ENCODE data around the gene STMN3. TPM values are rescaled to one million over a fixed set of nuclear protein-coding genes. Genes with fewer than 3 reads are reported as not detected.

Gene STMN3
- total and polyA plus RNA-seq, 2 donors: 17.7 to 44.7 TPM

- 80% methylated on average over 31 of the region's 31 CpGs for WGBS
Measured at GRCh38 chr20:63688228-63689045, 35.2 kb upstream of the STMN3 start.

DNA sequence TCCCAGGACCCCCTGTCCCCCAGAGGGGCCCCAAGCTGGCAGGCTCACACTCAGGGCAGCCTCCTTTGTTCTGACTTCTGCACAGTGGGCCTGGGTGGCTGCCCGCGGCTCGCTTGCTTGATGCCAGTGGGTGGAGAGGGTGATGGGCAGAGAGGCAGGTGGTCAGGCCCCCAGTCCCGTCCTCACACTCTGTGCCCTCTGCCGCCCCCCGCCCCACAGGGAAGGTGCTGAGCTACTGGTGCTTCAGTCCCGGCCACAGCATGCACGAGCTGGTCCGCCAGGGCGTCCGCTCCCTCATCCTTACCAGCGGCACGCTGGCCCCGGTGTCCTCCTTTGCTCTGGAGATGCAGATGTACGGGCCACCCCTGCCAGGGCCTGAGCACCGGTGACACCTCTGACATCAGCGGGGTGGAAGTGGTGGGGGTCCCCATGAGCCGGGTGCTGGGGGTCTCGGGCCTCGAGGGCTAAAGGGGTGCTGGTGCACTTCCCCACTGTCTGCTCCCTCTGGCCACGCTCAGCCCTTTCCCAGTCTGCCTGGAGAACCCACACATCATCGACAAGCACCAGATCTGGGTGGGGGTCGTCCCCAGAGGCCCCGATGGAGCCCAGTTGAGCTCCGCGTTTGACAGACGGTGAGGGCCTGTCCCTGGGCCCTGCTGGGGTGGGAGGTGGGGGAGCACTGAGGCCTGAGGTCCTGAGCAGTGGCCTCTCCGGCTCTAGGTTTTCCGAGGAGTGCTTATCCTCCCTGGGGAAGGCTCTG, 34.4 kb upstream of the STMN3 start:
- Histone ChIP-seq H3K27ac (ENCODE audit: low read depth) (no peak overlapping the region), H3K4me1 (ENCODE audit: insufficient read depth) (no peaks in the 10 kb centered on the region), H3K4me3 (ENCODE audit: low read depth, low read length) (no peak overlapping the region), H3K36me3 (ENCODE audit: insufficient read depth) (no peaks in the 10 kb centered on the region)
- no peak for DNase-seq (ENCODE audit: extremely low spot score)
- WGBS: 88% methylated on average over 29 of the region's 29 CpGs

More at GRCh38 chr20:63688228-63689045, 35.2 kb upstream of the STMN3 start:
- no peak overlapping the region for H3K4me3 ChIP-seq (ENCODE audit: low read depth, low read length)
- DNase-seq (ENCODE audit: extremely low spot score): no peak
- no peaks in the 10 kb centered on the region for H3K4me1 ChIP-seq (ENCODE audit: insufficient read depth)
- no peaks in the 10 kb centered on the region for H3K36me3 ChIP-seq (ENCODE audit: insufficient read depth)
- no peak overlapping the region for H3K27ac ChIP-seq (ENCODE audit: low read depth)

- Histone ChIP-seq H3K4me3 (ENCODE audit: low read depth, low read length) (no peak overlapping the region), H3K36me3 (ENCODE audit: insufficient read depth) (no peaks in the 10 kb centered on the region), H3K4me1 (ENCODE audit: insufficient read depth) (no peaks in the 10 kb centered on the region), H3K27ac (ENCODE audit: low read depth) (peak overlapping the region; percentile 48)
- 40% methylated on average over 45 of the region's 45 CpGs for WGBS
- DNase-seq (ENCODE audit: extremely low spot score): no peak
Measured at GRCh38 chr20:63686492-63687321, 33.5 kb upstream of the STMN3 start.

- 87% methylated on average over 24 of the region's 24 CpGs for WGBS
- no peak overlapping the region for H3K4me3 ChIP-seq (ENCODE audit: low read depth, low read length)
- no peak for DNase-seq (ENCODE audit: extremely low spot score)
- H3K36me3 ChIP-seq (ENCODE audit: insufficient read depth): no peaks in the 10 kb centered on the region
- H3K4me1 ChIP-seq (ENCODE audit: insufficient read depth): no peaks in the 10 kb centered on the region
- peak overlapping the region; percentile 48 for H3K27ac ChIP-seq (ENCODE audit: low read depth)
Measured at GRCh38 chr20:63686094-63686491, 32.9 kb upstream of the STMN3 start.

DNA sequence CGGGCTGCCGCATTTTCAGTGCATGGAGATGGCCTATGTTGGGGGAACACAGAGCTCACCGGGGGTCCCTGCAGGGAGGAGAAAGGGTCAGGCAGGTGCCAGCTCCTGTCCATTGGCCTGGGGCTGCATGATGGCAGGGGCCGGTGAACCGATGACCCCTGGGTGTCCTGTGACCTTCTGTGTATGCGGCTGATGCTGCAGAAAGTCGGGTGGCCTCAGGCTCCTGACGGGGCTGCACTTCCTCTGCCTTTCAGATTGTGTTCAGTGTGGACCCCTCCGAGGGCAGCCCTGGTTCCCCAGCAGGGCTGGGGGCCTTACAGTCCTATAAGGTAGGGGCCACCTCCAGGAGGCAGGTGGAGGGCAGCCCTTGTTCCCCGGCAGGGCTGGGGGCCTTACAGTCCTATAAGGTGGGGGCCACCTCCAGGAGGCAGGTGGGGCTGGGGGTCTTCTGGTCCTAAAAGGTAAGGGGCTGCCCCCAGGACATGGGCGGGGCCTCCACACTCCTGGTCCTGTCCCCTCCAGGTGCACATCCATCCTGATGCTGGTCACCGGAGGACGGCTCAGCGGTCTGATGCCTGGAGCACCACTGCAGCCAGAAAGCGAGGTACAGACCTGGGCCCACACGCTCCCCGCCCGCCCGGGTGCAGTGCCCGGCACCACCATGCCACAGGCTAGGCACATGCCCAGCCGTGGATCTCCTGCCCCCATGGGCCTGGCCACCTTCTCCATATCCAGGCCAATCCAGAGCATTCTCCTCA, 32.2 kb upstream of the STMN3 start:
- WGBS: 89% methylated on average over 21 of the region's 21 CpGs
- Histone ChIP-seq H3K27ac (ENCODE audit: low read depth) (no peak overlapping the region), H3K36me3 (ENCODE audit: insufficient read depth) (no peaks in the 10 kb centered on the region), H3K4me3 (ENCODE audit: low read depth, low read length) (no peak overlapping the region), H3K4me1 (ENCODE audit: insufficient read depth) (no peaks in the 10 kb centered on the region)
- DNase-seq (ENCODE audit: extremely low spot score): no peak

DNA sequence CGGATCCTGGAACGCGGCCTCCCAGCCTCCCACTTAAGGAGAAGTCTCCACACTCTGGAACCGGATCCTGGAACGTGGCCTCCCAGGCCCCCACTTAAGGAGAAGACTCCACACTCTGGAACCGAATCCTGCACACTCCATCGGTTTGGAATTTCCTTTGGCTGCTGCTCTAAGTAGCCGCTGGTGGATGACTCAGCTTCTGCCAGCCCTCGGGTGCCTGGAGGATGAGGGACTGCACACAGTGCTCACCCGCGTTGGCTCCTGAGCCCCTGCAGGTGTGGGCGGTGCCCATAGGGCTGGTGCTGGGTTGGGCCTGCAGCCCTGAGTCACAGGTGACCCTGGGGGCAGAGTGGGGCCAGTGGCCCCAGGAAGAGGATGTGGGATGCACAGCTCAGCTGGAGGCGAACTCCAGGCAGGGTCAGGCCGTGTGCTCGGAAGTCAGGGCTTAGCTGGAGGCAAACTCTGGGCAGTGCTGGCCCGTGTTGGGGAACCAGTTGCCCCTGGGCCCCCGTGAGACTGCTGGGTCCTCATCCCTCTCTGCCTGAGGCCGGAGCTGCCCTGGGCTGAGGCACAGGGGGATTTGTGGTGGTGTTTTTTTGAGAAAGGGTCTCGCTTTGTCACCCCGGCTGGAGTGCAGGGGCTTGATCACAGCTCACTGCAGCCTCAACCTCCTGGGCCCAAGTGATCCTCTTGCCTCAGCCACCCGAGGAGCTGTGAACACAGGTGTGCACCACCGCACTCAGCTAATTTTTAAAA, 29.3 kb upstream of the STMN3 start:
- no peaks in the 10 kb centered on the region for H3K36me3 ChIP-seq (ENCODE audit: insufficient read depth)

DNA sequence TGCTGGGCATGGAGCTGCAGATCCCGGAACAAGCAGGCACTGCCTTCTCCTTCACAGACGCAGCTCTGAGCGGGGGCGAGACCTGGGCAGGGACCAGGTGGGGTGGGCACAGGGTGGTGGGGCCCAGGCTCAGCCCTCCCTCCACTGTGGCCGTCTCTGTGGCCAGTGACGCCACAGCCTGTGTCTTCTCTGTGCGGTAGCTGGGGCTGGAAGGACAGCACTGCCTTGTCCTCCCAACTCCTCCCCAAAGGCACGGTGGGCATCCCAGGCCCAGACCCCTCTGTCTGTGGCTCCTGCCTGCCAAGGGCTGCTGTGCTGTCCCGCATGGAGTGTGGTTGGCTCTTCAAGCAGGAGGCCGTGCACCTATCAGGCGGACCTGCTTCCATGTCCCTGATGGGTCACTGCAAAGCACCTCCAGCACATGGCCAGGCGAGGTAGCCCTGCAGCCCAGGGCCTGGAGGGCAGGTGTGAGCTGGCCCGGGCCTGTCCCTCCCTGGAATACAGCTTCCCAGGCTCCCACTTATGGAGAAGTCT, 28.5 kb upstream of the STMN3 start:
- 96% methylated on average over 13 of the region's 13 CpGs for WGBS
- Histone ChIP-seq H3K4me1 (ENCODE audit: insufficient read depth) (no peaks in the 10 kb centered on the region), H3K36me3 (ENCODE audit: insufficient read depth) (no peaks in the 10 kb centered on the region), H3K27ac (ENCODE audit: low read depth) (no peak overlapping the region), H3K4me3 (ENCODE audit: low read depth, low read length) (no peak overlapping the region)
- DNase-seq (ENCODE audit: extremely low spot score): no peak

More for the DNA sequence above, 29.3 kb upstream of the STMN3 start:
- Histone ChIP-seq H3K4me3 (ENCODE audit: low read depth, low read length) (no peak overlapping the region), H3K4me1 (ENCODE audit: insufficient read depth) (no peaks in the 10 kb centered on the region), H3K27ac (ENCODE audit: low read depth) (no peak overlapping the region)
- 57% methylated on average over 22 of the region's 22 CpGs for WGBS
- no peak for DNase-seq (ENCODE audit: extremely low spot score)

GRCh38 chr20:63680857-63681608, 27.8 kb upstream of the STMN3 start:
- H3K4me1 ChIP-seq (ENCODE audit: insufficient read depth): no peaks in the 10 kb centered on the region
- H3K4me3 ChIP-seq (ENCODE audit: low read depth, low read length): no peak overlapping the region
- DNase-seq (ENCODE audit: extremely low spot score): no peak
- 93% methylated on average over 23 of the region's 23 CpGs for WGBS
- H3K27ac ChIP-seq (ENCODE audit: low read depth): no peak overlapping the region
- H3K36me3 ChIP-seq (ENCODE audit: insufficient read depth): no peaks in the 10 kb centered on the region

DNA sequence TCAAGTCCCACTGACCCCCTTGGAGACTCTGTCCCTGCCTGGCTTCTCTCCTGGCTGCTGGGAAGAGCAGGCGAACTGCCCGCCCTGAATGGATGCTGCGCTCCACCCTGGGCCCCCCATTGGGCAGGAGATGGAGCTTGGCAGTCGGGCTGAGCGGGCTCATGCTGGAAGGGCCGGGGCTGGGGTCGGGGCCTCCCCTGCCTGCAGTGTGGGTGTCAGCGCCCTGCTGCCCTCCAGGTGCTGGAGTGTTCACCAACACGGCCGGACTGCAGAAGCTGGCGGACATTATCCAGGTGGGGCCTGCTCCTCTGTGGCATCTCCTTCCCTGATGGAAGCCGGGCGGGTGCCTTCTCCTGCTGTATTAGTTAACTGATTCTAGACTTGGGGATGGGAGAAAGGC, 27.2 kb upstream of the STMN3 start:
- Histone ChIP-seq H3K27ac (ENCODE audit: low read depth) (no peak overlapping the region), H3K4me1 (ENCODE audit: insufficient read depth) (no peaks in the 10 kb centered on the region), H3K4me3 (ENCODE audit: low read depth, low read length) (no peak overlapping the region), H3K36me3 (ENCODE audit: insufficient read depth) (no peaks in the 10 kb centered on the region)
- 93% methylated on average over 13 of the region's 13 CpGs for WGBS
- DNase-seq (ENCODE audit: extremely low spot score): no peak

DNA sequence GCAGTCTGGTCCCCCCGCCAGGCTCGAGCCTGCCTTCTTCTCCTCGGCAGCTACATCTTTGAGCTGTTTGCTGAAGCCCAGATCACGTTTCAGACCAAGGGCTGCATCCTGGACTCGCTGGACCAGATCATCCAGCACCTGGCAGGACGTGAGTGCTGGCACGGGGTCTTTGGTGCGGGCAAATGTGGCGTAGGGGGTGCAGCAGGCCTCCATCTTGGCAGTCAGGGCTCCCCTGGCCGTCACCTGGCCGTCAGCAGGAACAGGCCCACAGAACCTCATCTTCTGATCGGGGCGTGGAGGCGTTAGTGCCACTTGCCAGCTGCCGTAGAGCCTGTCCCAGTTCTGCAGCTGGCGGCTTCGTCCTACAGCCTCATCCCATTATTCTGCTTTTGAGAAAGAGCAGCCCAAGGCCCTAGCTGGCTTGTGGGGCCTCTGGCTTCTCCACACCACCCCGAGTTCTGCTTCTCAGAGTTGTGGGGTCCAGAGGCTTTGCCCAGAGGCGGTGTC, 26.6 kb upstream of the STMN3 start:
- DNase-seq (ENCODE audit: extremely low spot score): no peak
- no peak overlapping the region for H3K4me3 ChIP-seq (ENCODE audit: low read depth, low read length)
- no peak overlapping the region for H3K27ac ChIP-seq (ENCODE audit: low read depth)
- H3K4me1 ChIP-seq (ENCODE audit: insufficient read depth): no peaks in the 10 kb centered on the region
- WGBS: 94% methylated on average over 19 of the region's 19 CpGs
- no peaks in the 10 kb centered on the region for H3K36me3 ChIP-seq (ENCODE audit: insufficient read depth)

GRCh38 chr20:63678667-63679465, 25.6 kb upstream of the STMN3 start:
- 90% methylated on average over 38 of the region's 38 CpGs for WGBS

More at GRCh38 chr20:63678667-63679465, 25.6 kb upstream of the STMN3 start:
- H3K4me1 ChIP-seq (ENCODE audit: insufficient read depth): no peaks in the 10 kb centered on the region
- H3K4me3 ChIP-seq (ENCODE audit: low read depth, low read length): no peak overlapping the region
- DNase-seq (ENCODE audit: extremely low spot score): no peak
- H3K27ac ChIP-seq (ENCODE audit: low read depth): no peak overlapping the region
- no peaks in the 10 kb centered on the region for H3K36me3 ChIP-seq (ENCODE audit: insufficient read depth)
